ENCODE data around the gene SUFU. TPM values are rescaled to one million over a fixed set of nuclear protein-coding genes. Genes with fewer than 3 reads are reported as not detected.

The SUFU gene
- total RNA-seq, 3 donors from 2014 or later (not counting 1 experiment from before 2014, with no cell fraction given): 8.2 to 13.0 (median 11.5) TPM

DNA sequence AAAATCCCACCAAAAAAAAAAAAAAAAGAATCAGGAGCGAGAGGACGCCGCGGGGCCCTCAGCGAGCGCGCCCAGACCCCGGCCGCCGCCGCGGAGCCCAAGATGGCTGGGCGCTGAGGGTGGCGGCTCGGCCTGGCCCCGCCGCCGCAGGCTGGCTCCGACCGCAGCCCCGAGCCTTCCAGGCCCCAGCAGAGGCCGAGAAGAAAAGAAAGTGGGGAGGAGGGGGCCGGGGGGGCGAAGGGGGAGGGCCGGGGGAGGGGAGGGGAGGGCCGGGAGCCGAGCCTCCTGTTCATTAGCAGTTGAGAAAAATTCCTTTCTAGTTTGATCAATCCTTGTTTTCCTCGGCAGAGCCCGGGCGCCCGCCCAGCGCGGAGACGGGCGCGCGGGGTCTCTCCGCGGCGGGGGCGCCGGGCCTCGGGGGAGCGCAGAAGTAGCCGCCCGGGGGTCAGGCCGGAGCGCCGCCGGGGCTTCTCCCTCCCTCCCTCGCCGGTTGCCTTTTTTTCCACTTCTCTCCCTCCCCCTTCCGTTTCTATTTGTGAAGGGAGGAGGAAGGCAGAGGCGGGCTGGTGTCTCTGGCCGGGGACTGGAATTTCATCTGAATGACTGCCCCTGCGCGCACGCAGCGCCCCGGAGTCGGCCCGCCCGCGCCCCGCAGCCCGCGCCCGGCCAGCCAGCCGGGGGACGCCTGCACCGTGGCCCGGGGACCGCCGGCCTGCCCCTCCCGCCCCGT is 139.7 kb downstream of the SUFU start:
- no peak for ATAC-seq
- Mint-ChIP-seq H3K4me1 (peaks cover 41 to 45% of the 10 kb centered on the region in 2 donors), H3K27me3 (ENCODE audit: low read depth in 2 of 2) (no peaks in the 10 kb centered on the region), H3K4me3 (peak overlapping the region; percentile 96), H3K9me3 (no peaks in the 10 kb centered on the region), H3K36me3 (no peaks in the 10 kb centered on the region), H3K27ac (peak overlapping the region; percentile 97 to 99)
- intact Hi-C loops (cut with micrococcal nuclease): loop anchor here (10.0 kb wide), 3 partner anchors 249 to 721 kb away; partner anchors contain the start of genes GBF1, NFKB2, PITX3 and TAF5
- Histone ChIP-seq H3K9me3 (ENCODE audit: control insufficient read depth, insufficient read depth, low read length) (no peaks in the 10 kb centered on the region), H3K36me3 (ENCODE audit: control insufficient read depth, insufficient read depth, low read length) (no peaks in the 10 kb centered on the region), H3K27ac (ENCODE audit: low read length) (peak overlapping the region; percentile 95), H3K4me1 (ENCODE audit: control insufficient read depth, insufficient read depth, low read length) (peaks cover 40% of the 10 kb centered on the region), H3K27me3 (ENCODE audit: control insufficient read depth, insufficient read depth, low read length) (no peaks in the 10 kb centered on the region), H3K4me3 (ENCODE audit: low read length) (peak overlapping the region; percentile 80)
- WGBS (ENCODE audit: insufficient coverage): under 1% methylated on average over 62 of the region's 76 CpGs
- peak; percentile 43 to 69 for DNase-seq
- TF ChIP-seq, protein P1, sequence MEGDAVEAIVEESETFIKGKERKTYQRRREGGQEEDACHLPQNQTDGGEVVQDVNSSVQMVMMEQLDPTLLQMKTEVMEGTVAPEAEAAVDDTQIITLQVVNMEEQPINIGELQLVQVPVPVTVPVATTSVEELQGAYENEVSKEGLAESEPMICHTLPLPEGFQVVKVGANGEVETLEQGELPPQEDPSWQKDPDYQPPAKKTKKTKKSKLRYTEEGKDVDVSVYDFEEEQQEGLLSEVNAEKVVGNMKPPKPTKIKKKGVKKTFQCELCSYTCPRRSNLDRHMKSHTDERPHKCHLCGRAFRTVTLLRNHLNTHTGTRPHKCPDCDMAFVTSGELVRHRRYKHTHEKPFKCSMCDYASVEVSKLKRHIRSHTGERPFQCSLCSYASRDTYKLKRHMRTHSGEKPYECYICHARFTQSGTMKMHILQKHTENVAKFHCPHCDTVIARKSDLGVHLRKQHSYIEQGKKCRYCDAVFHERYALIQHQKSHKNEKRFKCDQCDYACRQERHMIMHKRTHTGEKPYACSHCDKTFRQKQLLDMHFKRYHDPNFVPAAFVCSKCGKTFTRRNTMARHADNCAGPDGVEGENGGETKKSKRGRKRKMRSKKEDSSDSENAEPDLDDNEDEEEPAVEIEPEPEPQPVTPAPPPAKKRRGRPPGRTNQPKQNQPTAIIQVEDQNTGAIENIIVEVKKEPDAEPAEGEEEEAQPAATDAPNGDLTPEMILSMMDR (IDR thresholded peaks at IDR 0.05): no peak

DNA sequence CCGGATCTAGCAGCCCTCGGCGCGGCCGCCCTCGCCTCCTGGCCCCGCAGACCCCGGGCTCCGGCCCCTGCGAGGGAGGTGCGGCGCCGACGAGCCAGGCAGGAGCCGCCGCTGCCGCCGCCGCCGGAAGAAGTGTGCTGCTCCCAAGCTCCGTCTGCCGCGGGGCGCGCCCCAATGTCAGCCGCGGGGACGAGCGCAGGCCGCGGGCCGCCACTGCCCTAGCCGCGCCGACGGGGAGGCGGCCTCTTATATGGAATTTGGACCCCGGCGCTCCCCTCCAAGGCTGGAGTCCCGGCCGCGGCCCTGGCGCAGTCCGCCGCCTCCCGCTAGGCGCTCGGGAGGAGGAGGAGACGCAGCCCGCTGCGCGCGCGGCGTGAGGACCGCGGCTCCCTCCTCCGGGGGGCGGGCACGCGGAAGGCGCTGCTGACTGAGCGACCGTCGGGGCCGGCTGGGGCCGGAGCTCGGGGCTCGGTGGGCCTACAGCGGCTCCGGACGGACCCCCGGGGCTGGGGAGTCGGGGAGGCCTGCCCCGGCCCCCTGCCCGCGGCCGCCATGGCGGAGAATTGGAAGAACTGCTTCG is 140.4 kb downstream of the SUFU start, which contains the start of gene TRIM8:
Gene TRIM8, plus strand, starts transcription at position 414 of the 580 bp plus-strand sequence. Its CDS starts 139 bp downstream, at position 553.
- Mint-ChIP-seq H3K9me3 (no peaks in the 10 kb centered on the region), H3K4me3 (peak within 1 kb of the TSS; percentile 99), H3K36me3 (no peaks in the 10 kb centered on the region), H3K27ac (peak within 1 kb of the TSS; percentile 99), H3K4me1 (peaks cover 48 to 51% of the 10 kb centered on the region in 2 donors), H3K27me3 (ENCODE audit: low read depth in 2 of 2) (no peaks in the 10 kb centered on the region)
- Histone ChIP-seq H3K36me3 (ENCODE audit: control insufficient read depth, insufficient read depth, low read length) (no peaks in the 10 kb centered on the region), H3K4me3 (ENCODE audit: low read length) (peak within 1 kb of the TSS; percentile 61), H3K9me3 (ENCODE audit: control insufficient read depth, insufficient read depth, low read length) (no peaks in the 10 kb centered on the region), H3K27ac (ENCODE audit: low read length) (peak within 1 kb of the TSS; percentile 88), H3K27me3 (ENCODE audit: control insufficient read depth, insufficient read depth, low read length) (no peaks in the 10 kb centered on the region), H3K4me1 (ENCODE audit: control insufficient read depth, insufficient read depth, low read length) (peaks cover 47% of the 10 kb centered on the region)
- intact Hi-C loops (cut with micrococcal nuclease): loop anchor here (10.0 kb wide), 3 partner anchors 249 to 721 kb away; partner anchors contain the start of genes GBF1, NFKB2, PITX3 and TAF5
- WGBS (ENCODE audit: insufficient coverage): under 1% methylated on average over 80 of the region's 80 CpGs
- TF ChIP-seq, protein P1 (IDR thresholded peaks at IDR 0.05): no peak
- DNase-seq: peak; percentile 64 to 76
- no peak for ATAC-seq

DNA sequence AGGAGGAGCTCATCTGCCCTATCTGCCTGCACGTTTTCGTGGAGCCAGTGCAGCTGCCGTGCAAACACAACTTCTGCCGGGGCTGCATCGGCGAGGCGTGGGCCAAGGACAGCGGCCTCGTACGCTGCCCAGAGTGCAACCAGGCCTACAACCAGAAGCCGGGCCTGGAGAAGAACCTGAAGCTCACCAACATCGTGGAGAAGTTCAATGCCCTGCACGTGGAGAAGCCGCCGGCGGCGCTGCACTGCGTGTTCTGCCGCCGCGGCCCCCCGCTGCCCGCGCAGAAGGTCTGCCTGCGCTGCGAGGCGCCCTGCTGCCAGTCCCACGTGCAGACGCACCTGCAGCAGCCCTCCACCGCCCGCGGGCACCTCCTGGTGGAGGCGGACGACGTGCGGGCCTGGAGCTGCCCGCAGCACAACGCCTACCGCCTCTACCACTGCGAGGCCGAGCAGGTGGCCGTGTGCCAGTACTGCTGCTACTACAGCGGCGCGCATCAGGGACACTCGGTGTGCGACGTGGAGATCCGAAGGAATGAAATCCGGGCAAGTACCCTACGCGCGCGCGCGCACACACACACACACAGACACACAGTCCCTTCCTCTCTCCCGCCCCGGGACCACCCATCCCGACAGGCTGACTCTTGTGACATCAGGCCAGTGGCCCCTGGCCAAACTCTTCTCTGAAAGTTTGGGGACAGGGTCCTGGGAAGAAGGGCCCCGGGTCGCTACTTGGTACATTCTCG is 141.0 kb downstream of the SUFU start:
- Histone ChIP-seq H3K27me3 (ENCODE audit: control insufficient read depth, insufficient read depth, low read length) (no peaks in the 10 kb centered on the region), H3K36me3 (ENCODE audit: control insufficient read depth, insufficient read depth, low read length) (no peaks in the 10 kb centered on the region), H3K4me1 (ENCODE audit: control insufficient read depth, insufficient read depth, low read length) (peaks cover 53% of the 10 kb centered on the region), H3K4me3 (ENCODE audit: low read length) (peak overlapping the region; percentile 61), H3K27ac (ENCODE audit: low read length) (peak overlapping the region; percentile 88), H3K9me3 (ENCODE audit: control insufficient read depth, insufficient read depth, low read length) (no peaks in the 10 kb centered on the region)
- TF ChIP-seq, protein P1 (IDR thresholded peaks at IDR 0.05): peak; percentile 38
- Mint-ChIP-seq H3K4me3 (peak overlapping the region; percentile 99), H3K4me1 (peaks cover 53 to 58% of the 10 kb centered on the region in 2 donors), H3K36me3 (no peaks in the 10 kb centered on the region), H3K27ac (peak overlapping the region; percentile 99), H3K9me3 (no peaks in the 10 kb centered on the region), H3K27me3 (ENCODE audit: low read depth in 2 of 2) (no peaks in the 10 kb centered on the region)
- DNase-seq (peak; percentile 66 to 91), ATAC-seq (peak; percentile 5 to 27 (median 23))
- WGBS (ENCODE audit: insufficient coverage): under 1% methylated on average over 62 of the region's 62 CpGs
- intact Hi-C loops (cut with micrococcal nuclease): loop anchor here (5.0 to 10.0 kb wide), 4 partner anchors 250 to 720 kb away; partner anchors contain the start of genes CNNM2, GBF1, NFKB2 and PITX3
